GM12892 (cell line): ENCODE measurements around the gene LIFR.
A peak's percentile ranks its signal among the peaks of the same experiment; 100 is the strongest.

Source experiments
- DNase-seq: peaks from one replicate; pipeline ENCODE4 v3.0.0; 2011; ENCODE audit not compliant: insufficient read length
- FAIRE-seq: peaks from 2 replicates; lab custom pipeline; 2011; peaks lifted over from hg19 to GRCh38; lab: Jason Lieb, UNC
- POLR2A ChIP-seq: IDR thresholded peaks from 2 replicates; pipeline ENCODE4 v1.6.1; 2011; ENCODE audit warnings: low read depth, low read length, control low read depth
- POLR2AphosphoS5 ChIP-seq: IDR thresholded peaks from 2 replicates; pipeline ENCODE4 v1.6.1; 2011; ENCODE audit warnings: low read depth, low read length, control low read depth
- TAF1 ChIP-seq: IDR thresholded peaks from 2 replicates; pipeline ENCODE4 v1.6.1; 2011; ENCODE audit warnings: low read depth, mild to moderate bottlenecking, control low read depth, low read length, borderline replicate concordance

LIFR gene

DNA sequence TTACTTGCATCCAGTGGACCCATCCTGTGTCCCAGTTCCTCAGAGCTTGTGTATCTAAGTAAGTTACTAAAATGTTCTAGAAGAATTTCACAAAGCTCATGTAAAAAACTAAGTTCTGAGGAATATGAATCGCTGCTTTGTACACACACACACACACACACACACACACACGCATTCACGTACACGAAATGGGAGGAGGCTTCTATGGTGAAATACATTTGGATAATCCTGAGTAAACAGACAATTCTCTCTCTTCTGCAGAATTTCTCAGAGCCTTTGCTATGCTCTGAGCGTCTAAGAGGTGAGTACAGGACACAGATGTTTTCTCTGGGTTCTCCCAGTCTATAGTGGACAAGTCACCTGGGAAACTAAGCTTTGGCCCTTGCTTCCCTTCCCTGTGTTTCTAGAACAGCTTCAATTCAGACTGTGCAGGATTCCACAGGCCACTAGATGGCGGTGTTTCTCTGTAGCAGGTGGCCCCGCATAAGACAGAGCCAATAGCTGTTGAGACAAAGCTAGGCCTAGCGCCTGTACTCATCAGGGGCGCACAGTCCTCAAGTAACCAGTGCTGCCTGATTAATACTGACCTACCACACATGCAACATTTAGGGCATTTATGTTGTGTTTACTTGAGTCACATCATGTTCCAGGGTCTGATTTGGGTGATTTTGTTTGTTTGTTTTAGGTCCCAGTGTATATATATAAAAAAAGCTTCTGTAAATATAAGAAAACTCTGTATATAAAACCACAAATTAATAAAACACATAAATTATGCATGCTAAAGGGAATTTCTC is 114.8 kb downstream of the LIFR start:
- peak; percentile 55 for DNase-seq
- TF ChIP-seq POLR2AphosphoS5 = no peak
- no peak for TF ChIP-seq TAF1
- no peak for TF ChIP-seq POLR2A
- peak; percentile 79 for FAIRE-seq

DNA sequence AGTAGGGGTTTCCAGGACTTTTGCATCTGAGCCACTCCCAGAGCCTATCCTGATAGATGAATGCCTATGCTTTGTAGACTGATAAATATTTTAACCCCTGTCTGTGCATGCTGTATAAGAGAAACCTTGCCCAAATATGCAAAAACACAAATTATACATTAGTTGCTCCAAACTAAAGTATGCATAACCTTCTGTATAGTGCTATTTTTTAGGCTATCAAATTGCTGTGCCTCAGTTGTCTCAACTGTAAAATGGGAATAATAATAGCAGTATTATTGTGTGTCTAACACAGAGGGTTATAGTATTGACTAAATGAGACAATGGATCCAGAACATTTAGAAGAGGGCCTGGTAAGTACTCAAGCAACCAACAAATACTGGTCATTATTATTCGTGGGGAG is 117.7 kb downstream of the LIFR start:
- DNase-seq (no peak), FAIRE-seq (no peak)
- no peak for TF ChIP-seq TAF1
- no peak for TF ChIP-seq POLR2AphosphoS5
- no peak for TF ChIP-seq POLR2A

DNA sequence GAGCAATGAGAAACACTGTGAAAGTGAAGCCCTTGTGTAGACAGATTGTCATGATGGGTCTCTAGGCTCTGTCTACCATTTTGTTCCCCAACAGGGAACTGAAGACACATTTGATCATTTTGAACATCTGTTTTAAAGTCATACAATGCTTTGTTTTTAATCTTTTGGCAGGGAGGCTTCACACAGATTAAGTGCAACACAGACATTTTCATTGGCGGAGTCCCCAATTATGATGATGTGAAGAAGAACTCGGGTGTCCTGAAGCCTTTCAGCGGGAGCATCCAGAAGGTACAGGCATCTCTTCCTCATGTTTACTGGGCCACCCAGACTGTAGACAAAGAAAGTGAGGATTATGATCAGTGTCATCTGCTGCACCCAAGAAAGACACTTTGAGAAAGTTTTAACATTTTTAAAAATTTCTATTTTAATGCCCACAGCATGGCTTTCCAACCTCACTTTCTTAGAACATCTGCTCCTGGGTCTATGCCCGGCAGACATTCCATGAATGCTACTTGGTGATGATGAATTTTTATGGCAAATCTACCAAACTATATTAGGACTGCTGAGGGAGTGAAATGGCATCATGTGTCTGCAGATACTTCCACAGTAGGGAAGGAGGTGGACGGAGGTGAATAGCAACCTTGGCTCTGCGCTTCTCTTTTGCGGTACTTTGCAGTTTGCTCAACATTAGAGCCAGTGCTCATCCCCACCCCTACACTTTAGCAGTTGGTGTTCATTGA is 121.3 kb downstream of the LIFR start:
- no peak for FAIRE-seq
- TF ChIP-seq TAF1 (no peak), POLR2AphosphoS5 (no peak), POLR2A (no peak)
- no peak for DNase-seq

DNA sequence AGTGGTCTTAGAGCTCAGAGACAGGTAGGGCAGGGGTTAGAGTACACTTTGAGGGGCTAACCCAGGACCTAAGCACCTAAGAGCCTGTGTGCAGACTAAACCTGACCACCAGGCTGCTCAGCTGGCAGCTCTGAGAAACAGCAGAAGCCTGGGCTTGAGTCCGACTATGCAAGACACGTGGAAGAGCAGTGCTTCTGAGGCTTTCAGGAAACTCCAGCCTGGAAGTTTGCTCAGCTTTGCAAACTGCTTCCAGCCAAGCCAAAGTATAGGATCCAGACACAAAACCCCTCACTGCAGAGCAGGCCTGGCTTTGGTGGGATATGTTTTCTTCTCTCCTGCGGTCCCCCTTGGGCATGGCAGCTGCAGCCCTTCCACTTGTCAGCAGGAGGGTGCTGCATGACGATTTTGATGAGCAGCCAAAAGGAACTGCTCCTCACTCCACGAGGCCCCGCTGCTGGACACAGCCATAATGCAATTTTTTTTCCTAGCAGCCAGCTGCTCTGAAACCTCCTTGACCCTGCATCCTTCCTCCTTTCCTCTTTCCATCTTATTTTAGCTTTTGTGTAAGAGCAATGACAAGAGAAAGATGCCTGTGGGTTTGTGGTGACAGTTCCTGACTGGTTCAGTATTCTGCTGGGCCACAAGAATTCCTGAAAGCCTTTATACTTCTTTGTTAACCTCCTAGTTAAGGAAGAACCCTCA is 123.1 kb downstream of the LIFR start:
- TF ChIP-seq TAF1 (no peak), POLR2AphosphoS5 (no peak), POLR2A (no peak)
- no peak for DNase-seq
- FAIRE-seq = no peak

DNA sequence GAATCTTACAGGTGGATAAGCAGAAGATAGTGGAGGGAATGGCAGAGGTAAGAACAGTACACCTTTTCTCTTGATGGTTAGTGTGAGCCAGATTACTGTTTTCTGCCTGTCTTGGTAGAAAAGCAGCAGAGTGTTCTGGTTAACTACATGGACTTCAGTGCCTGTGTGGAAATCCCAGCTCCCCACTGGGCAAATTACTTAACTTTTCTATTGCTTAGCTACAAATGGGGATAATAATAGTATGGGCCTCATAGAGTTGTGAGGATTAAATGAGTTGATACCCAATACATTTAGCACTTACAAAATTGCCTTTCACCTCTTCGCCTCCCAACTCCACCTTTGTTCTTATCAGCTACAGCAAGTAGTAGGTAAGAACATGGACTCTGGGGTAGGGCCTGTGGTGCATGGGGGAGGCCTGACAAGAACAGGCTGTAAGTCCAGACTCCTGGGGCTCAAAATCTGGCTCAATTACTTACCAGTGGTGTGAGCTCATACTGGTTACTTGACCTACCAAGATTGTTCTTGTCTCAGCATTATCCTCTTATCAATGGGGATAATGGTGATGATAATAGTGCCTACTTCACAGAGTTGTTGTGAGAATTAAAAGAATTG is 125.1 kb downstream of the LIFR start:
- FAIRE-seq = no peak
- no peak for DNase-seq
- TF ChIP-seq POLR2AphosphoS5 (no peak), POLR2A (no peak), TAF1 (no peak)

DNA sequence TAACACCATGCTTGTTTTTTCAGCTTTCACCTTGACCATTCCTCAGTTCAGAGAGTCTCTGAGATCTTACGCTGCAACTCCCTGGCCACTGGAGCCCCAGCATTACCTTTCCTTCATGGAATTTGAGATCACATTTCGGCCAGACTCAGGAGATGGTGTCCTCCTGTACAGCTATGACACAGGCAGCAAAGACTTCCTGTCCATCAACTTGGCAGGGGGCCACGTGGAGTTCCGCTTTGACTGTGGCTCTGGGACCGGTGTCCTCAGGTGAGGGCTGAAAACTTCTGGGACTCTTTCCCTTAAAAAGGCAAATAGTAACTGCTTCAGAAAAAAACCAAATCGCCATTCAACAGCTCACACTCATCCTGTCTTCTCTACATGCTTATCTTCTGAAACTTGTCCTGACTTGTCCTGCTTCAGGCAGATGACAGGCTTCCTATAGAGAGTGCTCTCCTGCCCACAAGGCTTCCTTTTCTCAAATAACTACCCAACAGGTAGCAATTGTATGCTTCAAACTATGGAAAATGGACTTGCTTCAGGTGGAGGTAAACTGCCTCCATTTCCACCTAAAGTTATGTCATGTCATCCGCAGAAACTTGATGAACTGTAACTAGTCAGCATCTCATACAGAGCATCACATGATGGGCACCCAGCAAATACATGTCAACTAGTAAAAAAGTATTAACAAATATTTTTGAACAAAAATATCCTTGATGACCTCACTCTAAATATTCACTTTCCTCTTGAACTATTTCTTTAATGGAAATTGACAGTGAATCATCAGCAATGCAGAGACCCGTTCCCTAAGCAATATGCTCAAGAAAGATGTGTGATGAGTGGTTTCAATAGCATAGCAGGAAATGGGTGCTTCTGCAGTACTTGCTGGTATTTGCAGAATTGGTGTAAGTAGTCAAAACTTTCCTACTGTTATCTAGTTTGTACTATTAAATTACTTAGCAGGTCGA is 129.2 kb downstream of the LIFR start:
- DNase-seq (no peak), FAIRE-seq (no peak)
- TF ChIP-seq TAF1 = no peak
- no peak for TF ChIP-seq POLR2AphosphoS5
- TF ChIP-seq POLR2A = no peak

DNA sequence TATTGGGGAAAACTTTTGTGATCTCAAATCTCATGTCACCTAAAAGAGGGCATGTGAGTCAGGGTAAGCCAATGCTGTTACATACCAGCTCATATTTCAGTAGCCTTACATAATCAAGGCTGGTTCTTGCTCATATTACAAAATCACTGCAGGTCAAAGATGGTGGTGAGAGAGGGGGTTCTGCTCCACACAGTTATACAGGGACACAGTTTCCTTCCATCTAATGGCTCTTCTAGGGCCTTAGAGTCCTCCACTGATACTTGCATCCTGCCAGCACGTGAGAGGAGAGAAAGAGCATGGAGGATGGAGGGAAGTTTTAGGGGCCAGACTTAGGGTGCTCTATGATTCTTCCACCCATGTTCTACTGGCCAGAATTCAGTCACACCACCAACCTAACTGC is 130.0 kb downstream of the LIFR start:
- DNase-seq (no peak), FAIRE-seq (no peak)
- no peak for TF ChIP-seq POLR2A
- TF ChIP-seq POLR2AphosphoS5 = no peak
- TF ChIP-seq TAF1 = no peak
